HUES48 (cell line): ENCODE data around the gene CYB5R2.

Source experiments
- H3K27ac ChIP-seq: one replicate; pipeline ENCODE4 v1.7.0; 2013; ENCODE audit warnings: low read depth, low read length, inconsistent platforms
- H3K27me3 ChIP-seq: 2 replicates; pipeline ENCODE4 v1.6.1; 2013; ENCODE audit warnings: mild to moderate bottlenecking, low read length; ENCODE audit not compliant: control insufficient read depth, insufficient read depth
- H3K36me3 ChIP-seq: 2 replicates; pipeline ENCODE4 v1.6.1; 2013; ENCODE audit warnings: low read length; ENCODE audit not compliant: control insufficient read depth, insufficient read depth
- H3K4me1 ChIP-seq: 2 replicates; pipeline ENCODE4 v1.6.1; 2013; ENCODE audit warnings: mild to moderate bottlenecking, low read length; ENCODE audit not compliant: control insufficient read depth, insufficient read depth
- H3K4me3 ChIP-seq: 2 replicates; pipeline ENCODE4 v1.5.1; 2013; ENCODE audit warnings: mild to moderate bottlenecking, low read depth, low read length
- H3K9ac ChIP-seq: 2 replicates; pipeline ENCODE4 v1.6.1; 2013; ENCODE audit warnings: mild to moderate bottlenecking, low read depth, low read length, moderate library complexity
- H3K9me3 ChIP-seq: 2 replicates; pipeline ENCODE4 v1.6.1; 2013; ENCODE audit warnings: low read length; ENCODE audit not compliant: control insufficient read depth, insufficient read depth

CYB5R2 gene

GRCh38 chr11:7672960-7673723 is at the start of gene CYB5R2:
Gene CYB5R2, minus strand, starts transcription at chr11:7673500. Its CDS starts 675 bp downstream, at chr11:7672825.
- H3K9me3 ChIP-seq: no peaks in the 10 kb centered on the region
- H3K9ac ChIP-seq: peak within 1 kb of the TSS; percentile 82
- peaks cover 2% of the 10 kb centered on the region; the same call in 1 of the 2 replicates for H3K27me3 ChIP-seq
- peaks cover 28% of the 10 kb centered on the region for H3K4me1 ChIP-seq
- peaks cover 23% of the 10 kb centered on the region for H3K36me3 ChIP-seq
- H3K4me3 ChIP-seq: peak within 1 kb of the TSS; percentile 75
- H3K27ac ChIP-seq: peak within 1 kb of the TSS; percentile 23

DNA sequence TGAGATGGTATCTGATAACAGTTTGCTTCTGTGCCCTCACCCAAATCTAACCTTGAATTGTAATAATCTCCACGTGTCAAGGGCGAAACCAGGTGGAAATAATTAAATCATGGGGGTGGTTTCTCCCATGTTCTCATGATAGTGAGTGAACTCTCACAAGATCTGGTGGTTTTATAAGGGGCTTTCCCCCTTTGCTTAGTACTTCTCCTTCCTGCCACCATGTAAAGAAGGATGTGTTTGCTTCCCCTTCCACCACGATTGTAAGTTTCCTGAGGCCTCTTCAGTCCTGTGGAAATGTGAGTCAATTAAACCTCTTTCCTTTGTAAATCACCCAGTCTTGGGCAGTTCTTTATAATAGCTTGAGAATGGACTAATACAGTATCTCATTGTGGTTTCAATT is 41.5 kb upstream of the CYB5R2 start:
- H3K27ac ChIP-seq: no peak overlapping the region
- no peaks in the 10 kb centered on the region for H3K36me3 ChIP-seq
- H3K9me3 ChIP-seq: no peaks in the 10 kb centered on the region
- no peak overlapping the region for H3K9ac ChIP-seq
- H3K4me1 ChIP-seq: no peaks in the 10 kb centered on the region
- no peak overlapping the region for H3K4me3 ChIP-seq
- H3K27me3 ChIP-seq: no peaks in the 10 kb centered on the region

DNA sequence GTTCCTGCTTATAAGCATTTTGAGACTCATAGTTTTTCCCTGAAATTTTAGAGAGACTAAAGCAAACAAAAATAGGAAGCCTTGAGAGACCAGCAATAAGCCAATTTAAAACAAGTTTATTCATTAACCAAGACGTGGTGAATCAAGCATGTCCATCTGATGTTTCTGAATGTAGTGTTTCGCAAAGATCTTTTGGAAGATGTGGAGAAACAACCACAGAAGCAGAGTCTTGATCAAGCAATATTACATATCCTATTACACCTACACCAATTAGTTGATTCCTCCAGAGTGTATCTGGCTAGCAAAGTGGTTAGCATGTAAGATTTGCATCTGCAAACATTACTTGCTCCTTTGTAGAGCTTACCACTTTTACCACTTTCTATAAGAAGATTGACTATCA is 33.1 kb upstream of the CYB5R2 start, which contains the start of gene OVCH2:
OVCH2 (minus strand) TSS at position 101 of the 400 bp plus-strand sequence; CDS start at position 18, 83 bp downstream.
- no peak within 1 kb of the TSS for H3K27ac ChIP-seq
- H3K36me3 ChIP-seq: no peaks in the 10 kb centered on the region
- no peaks in the 10 kb centered on the region for H3K4me1 ChIP-seq
- H3K4me3 ChIP-seq: no peak within 1 kb of the TSS
- H3K9ac ChIP-seq: no peak within 1 kb of the TSS
- H3K9me3 ChIP-seq: no peaks in the 10 kb centered on the region
- no peaks in the 10 kb centered on the region for H3K27me3 ChIP-seq

DNA sequence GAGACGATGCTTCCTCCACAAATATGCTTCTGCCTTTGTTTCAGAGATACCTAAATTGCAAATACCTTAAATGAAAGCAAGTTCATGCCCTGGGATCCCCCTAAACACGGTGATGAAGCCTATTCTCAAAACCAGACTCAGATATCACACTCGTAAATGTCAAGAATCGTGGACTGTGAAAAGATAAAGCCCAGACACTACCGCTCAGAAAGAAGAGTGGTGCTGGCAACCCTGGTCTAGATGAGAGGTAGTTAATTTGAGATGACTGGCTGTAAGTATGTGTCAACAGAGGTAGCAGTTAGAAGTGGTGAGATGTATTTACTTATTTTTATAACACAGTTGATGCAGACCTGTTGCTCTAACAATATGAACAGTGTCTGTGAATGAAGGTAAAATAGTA is 30.4 kb upstream of the CYB5R2 start:
- Histone ChIP-seq H3K27me3 (no peaks in the 10 kb centered on the region), H3K27ac (no peak overlapping the region), H3K4me3 (no peak overlapping the region), H3K9ac (no peak overlapping the region), H3K4me1 (no peaks in the 10 kb centered on the region), H3K9me3 (no peaks in the 10 kb centered on the region), H3K36me3 (no peaks in the 10 kb centered on the region)

- Histone ChIP-seq H3K27ac (no peak overlapping the region), H3K4me1 (no peaks in the 10 kb centered on the region; the same call in 1 of the 2 replicates), H3K27me3 (no peaks in the 10 kb centered on the region), H3K36me3 (no peaks in the 10 kb centered on the region), H3K9me3 (no peaks in the 10 kb centered on the region), H3K9ac (no peak overlapping the region), H3K4me3 (no peak overlapping the region)
Measured at GRCh38 chr11:7696424-7696823, 23.1 kb upstream of the CYB5R2 start.

DNA sequence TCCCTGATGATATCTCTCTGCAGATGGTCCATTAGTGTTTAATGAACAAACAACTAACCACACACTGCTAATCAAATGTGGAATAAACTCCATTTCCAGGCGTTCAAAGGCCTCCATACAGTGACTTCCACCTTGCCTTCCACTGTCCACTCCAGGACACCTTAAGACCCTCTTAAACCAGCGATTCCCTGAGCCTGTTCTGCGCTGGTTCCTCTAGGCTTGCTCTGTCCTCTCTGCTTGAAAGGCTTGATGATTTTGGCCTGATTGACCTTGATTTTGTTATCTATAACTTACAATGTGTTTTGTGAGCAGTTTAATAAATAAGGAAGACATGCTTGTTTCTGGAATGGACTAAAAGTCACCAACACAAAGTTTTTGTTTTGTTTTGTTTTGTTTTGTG is 20.9 kb upstream of the CYB5R2 start:
- Histone ChIP-seq H3K9ac (no peak overlapping the region), H3K27me3 (no peaks in the 10 kb centered on the region), H3K4me1 (no peaks in the 10 kb centered on the region; the same call in 1 of the 2 replicates), H3K4me3 (no peak overlapping the region), H3K9me3 (no peaks in the 10 kb centered on the region), H3K27ac (no peak overlapping the region), H3K36me3 (no peaks in the 10 kb centered on the region)

GRCh38 chr11:7692426-7692825 is 19.1 kb upstream of the CYB5R2 start:
- no peaks in the 10 kb centered on the region for H3K27me3 ChIP-seq
- H3K9ac ChIP-seq: no peak overlapping the region
- H3K4me3 ChIP-seq: no peak overlapping the region
- no peaks in the 10 kb centered on the region for H3K9me3 ChIP-seq
- peaks cover 4% of the 10 kb centered on the region; the same call in 1 of the 2 replicates for H3K4me1 ChIP-seq
- H3K27ac ChIP-seq: no peak overlapping the region
- H3K36me3 ChIP-seq: no peaks in the 10 kb centered on the region

DNA sequence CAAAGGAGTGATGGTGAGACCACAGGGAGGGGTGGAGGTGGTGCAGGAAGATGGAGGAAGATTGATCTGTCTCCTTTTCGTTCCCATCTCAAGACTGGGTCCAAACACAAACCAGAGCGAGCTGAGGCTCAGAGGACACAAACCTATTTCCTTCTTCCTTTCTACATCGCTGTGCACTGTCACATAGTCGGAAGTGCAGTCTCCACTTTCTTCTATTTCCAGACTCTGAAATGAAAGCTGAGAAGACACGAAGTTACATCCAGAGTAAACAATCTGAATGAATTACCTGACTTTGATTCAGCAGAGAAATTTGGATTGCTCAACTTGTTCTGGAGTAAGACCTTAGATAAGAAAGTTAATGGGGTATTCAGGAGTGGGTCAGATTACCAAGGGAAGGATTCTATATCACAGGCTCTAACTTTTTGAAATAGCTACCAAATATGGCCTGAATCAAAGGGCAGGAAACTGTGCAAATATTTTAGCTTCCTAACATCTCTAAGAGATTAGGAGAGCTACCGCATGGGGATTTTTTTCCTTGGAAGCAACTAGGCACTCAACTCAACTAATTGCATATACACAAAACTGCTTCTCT is 18.6 kb upstream of the CYB5R2 start:
- no peaks in the 10 kb centered on the region for H3K27me3 ChIP-seq
- H3K4me3 ChIP-seq: no peak overlapping the region

DNA sequence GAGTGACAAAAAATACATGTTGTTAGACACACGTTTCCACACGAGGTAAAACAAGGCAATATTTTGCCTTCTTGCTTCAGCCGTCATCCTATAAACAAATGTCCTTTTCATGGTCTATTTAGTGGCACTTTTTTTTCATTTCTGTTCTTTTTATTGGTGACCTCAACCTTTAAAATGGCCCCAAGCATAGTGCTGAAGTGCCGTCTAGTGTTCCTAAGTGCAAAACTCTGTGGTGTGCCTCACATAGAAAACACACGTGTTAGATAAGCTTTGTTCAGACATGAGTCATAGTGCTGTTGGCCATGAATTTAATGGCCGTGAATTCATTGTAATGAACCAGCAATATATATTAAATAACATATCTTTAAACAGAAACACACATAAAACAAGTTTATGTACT is 17.3 kb upstream of the CYB5R2 start:
- no peaks in the 10 kb centered on the region for H3K27me3 ChIP-seq
- H3K9ac ChIP-seq: no peak overlapping the region
- H3K9me3 ChIP-seq: no peaks in the 10 kb centered on the region
- no peaks in the 10 kb centered on the region for H3K36me3 ChIP-seq
- no peak overlapping the region for H3K27ac ChIP-seq
- H3K4me3 ChIP-seq: no peak overlapping the region
- peaks cover 9% of the 10 kb centered on the region; the same call in 1 of the 2 replicates for H3K4me1 ChIP-seq

More for the DNA sequence above, 18.6 kb upstream of the CYB5R2 start:
- Histone ChIP-seq H3K9me3 (no peaks in the 10 kb centered on the region), H3K9ac (no peak overlapping the region), H3K36me3 (no peaks in the 10 kb centered on the region), H3K4me1 (peaks cover 7% of the 10 kb centered on the region; the same call in 1 of the 2 replicates), H3K27ac (no peak overlapping the region)

DNA sequence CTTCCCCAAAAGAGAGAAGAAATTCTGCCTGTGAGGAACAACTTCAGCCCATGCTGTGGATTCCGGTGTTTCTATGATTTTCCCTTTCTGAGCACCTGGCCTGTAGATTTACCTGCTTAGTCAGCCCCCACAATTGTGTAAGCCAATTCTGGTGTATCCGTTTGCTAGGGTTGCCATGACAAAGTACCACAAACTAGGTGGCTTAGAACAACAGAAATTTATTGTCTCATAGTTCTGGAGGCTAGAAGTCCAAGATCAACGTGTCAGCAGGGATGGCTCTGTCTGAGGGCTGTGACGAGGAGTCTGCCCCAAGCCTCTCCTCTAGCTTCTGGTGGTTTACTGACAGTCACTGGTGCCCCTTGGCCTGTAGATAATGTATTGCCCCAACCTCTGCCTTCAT is 15.9 kb upstream of the CYB5R2 start:
- Histone ChIP-seq H3K36me3 (no peaks in the 10 kb centered on the region), H3K27ac (no peak overlapping the region), H3K27me3 (no peaks in the 10 kb centered on the region)

DNA sequence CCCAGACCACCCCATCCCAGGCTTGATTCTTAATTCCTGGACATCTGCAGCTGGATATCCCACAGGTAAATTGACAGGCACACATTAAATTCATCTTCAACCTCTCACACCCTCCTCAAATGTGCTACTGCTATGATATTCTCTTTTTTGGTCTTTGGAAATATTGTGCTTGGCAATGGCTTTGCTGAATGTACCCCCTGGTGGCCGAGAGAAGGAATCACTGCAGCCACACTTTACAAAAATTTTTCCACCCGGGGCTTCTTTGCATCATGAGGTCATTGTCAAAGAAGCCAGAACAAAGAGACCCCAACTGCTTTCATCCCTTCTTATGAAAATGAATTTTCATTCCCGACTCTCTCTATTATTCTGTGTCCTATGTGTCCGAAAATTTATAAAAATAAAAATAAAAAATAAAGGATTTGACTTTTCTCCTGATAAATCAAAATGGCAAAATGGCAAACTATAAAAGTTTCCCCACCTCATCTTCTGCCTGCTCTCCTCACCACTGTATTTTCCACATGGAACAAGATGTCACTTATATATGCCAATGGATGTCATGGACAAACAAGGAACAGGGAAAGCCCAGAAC is 15.0 kb upstream of the CYB5R2 start:
- Histone ChIP-seq H3K9ac (no peak overlapping the region), H3K36me3 (no peaks in the 10 kb centered on the region), H3K4me3 (no peak overlapping the region), H3K4me1 (peaks cover 9% of the 10 kb centered on the region; the same call in 1 of the 2 replicates), H3K27ac (no peak overlapping the region), H3K9me3 (no peaks in the 10 kb centered on the region), H3K27me3 (no peaks in the 10 kb centered on the region)

More for the DNA sequence above, 15.9 kb upstream of the CYB5R2 start:
- H3K4me1 ChIP-seq: peaks cover 9% of the 10 kb centered on the region; the same call in 1 of the 2 replicates
- H3K9ac ChIP-seq: no peak overlapping the region
- no peak overlapping the region for H3K4me3 ChIP-seq
- H3K9me3 ChIP-seq: no peaks in the 10 kb centered on the region
